ENCODE results near the gene ZNF597.

- TF ChIP-seq MAX (IDR thresholded peaks at IDR 0.05; ENCODE audit: low read depth, low read length) (no peak), CTCF (IDR thresholded peaks at IDR 0.05; ENCODE audit: low read depth, low read length) (no peak), MYC (IDR thresholded peaks at IDR 0.05; ENCODE audit: low read depth, low read length) (no peak), POLR2A (IDR thresholded peaks at IDR 0.05; ENCODE audit: extremely low read depth, insufficient read length) (no peak)
Measured at GRCh38 chr16:3434373-3434772, 8.9 kb downstream of the ZNF597 start.
